Esophagus muscularis mucosa (tissue), 4 donors: ENCODE measurements around the gene PLS1. TPM values are rescaled to one million over a fixed set of nuclear protein-coding genes. Genes with fewer than 3 reads are reported as not detected.
"Not testable (repeated sequence)": the region's sequence is repeated elsewhere in the genome, so short reads cannot be mapped to it uniquely, and the experiment has no call there.

Source experiments
- DNase-seq: peaks from one replicate; pipeline ENCODE4 v3.0.0-alpha.2; 2017; ENCODE audit errors: extremely low spot score
- H3K27ac ChIP-seq, 4 donors: fragments of 200-600 bp; sonication (generic); replicated peaks in 1 of 4; 1 replicate in 3 of 4; 2 replicates in 1 of 4; pipeline ENCODE4 v1.5.1; 2016 to 2019; ENCODE audit warnings: mild to moderate bottlenecking in 1 of 4
- H3K27me3 ChIP-seq, 4 donors: fragments of 200-600 bp; sonication (generic); one replicate each; pipeline versions ENCODE4 v1.5.1 to v1.6.0; 2016 to 2019
- H3K36me3 ChIP-seq, 4 donors: fragments of 200-600 bp; sonication (generic); one replicate each; pipeline ENCODE4 v1.5.1; 2016 to 2019
- H3K4me1 ChIP-seq, 4 donors: fragments of 200-600 bp; sonication (generic); one replicate each; pipeline ENCODE4 v1.5.1; 2016 to 2019
- H3K4me3 ChIP-seq, 4 donors: fragments of 200-600 bp; sonication (generic); 1 replicate in 2 of 4; 2 replicates in 2 of 4; pipeline ENCODE4 v1.5.1; 2016 to 2019; ENCODE audit warnings: mild to moderate bottlenecking in 4 of 4, moderate library complexity in 1 of 4
- H3K9me3 ChIP-seq, 4 donors: fragments of 200-600 bp; sonication (generic); 1 replicate in 3 of 4; 2 replicates in 1 of 4; pipeline ENCODE4 v1.5.1; 2016 to 2019
- EP300 ChIP-seq: sonication (generic); formaldehyde crosslinking; IDR thresholded peaks from one replicate; pipeline ENCODE4 v1.6.1; 2017; ENCODE audit warnings: antibody characterized with exemption
- POLR2A ChIP-seq: fragments of 450-650 bp; IDR thresholded peaks from one replicate; pipeline ENCODE4 v1.6.1; 2017; ENCODE audit warnings: antibody characterized with exemption, moderate library complexity, mild to moderate bottlenecking, low read depth
- POLR2AphosphoS5 ChIP-seq, 2 donors: sonication (generic); formaldehyde crosslinking; IDR thresholded peaks; one replicate each; pipeline ENCODE4 v1.6.1; 2017; ENCODE audit warnings: antibody characterized with exemption in 2 of 2
- WGBS: methylation state at CpG from one replicate; pipeline ENCODE4 v1.1.5; 2018; 5-methylcytosine and 5-hydroxymethylcytosine counted together
- intact Hi-C: fragments of 100-400 bp; cut with DNase I; formaldehyde crosslinking; loops from one replicate; pipeline ENCODE4 v1.15.1; 2023
- total RNA-seq, 4 donors: library from RNA; depleted of rRNA; stranded (reverse); fragments of >200 nt; gene quantifications; one replicate each; pipeline versions ENCODE4 v1.1.0 to v1.2.1, GENCODE V29; 2016
- TF ChIP-seq, protein P1 (sequence below), 3 experiments: fragments of 200-600 bp in 2 of 3; fragments of 450-650 bp in 1 of 3; sonication (generic) in 2 of 3; IDR thresholded peaks; one replicate each; pipeline ENCODE4 v1.5.1; 2017 to 2019; ENCODE audit warnings: antibody characterized with exemption in 3 of 3, mild to moderate bottlenecking in 2 of 3, moderate library complexity in 1 of 3

Gene PLS1, protein sequence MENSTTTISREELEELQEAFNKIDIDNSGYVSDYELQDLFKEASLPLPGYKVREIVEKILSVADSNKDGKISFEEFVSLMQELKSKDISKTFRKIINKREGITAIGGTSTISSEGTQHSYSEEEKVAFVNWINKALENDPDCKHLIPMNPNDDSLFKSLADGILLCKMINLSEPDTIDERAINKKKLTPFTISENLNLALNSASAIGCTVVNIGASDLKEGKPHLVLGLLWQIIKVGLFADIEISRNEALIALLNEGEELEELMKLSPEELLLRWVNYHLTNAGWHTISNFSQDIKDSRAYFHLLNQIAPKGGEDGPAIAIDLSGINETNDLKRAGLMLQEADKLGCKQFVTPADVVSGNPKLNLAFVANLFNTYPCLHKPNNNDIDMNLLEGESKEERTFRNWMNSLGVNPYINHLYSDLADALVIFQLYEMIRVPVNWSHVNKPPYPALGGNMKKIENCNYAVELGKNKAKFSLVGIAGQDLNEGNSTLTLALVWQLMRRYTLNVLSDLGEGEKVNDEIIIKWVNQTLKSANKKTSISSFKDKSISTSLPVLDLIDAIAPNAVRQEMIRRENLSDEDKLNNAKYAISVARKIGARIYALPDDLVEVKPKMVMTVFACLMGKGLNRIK
- total RNA-seq: 1 to 10 TPM; 1.2 to 2.0 (median 1.5) TPM

DNA sequence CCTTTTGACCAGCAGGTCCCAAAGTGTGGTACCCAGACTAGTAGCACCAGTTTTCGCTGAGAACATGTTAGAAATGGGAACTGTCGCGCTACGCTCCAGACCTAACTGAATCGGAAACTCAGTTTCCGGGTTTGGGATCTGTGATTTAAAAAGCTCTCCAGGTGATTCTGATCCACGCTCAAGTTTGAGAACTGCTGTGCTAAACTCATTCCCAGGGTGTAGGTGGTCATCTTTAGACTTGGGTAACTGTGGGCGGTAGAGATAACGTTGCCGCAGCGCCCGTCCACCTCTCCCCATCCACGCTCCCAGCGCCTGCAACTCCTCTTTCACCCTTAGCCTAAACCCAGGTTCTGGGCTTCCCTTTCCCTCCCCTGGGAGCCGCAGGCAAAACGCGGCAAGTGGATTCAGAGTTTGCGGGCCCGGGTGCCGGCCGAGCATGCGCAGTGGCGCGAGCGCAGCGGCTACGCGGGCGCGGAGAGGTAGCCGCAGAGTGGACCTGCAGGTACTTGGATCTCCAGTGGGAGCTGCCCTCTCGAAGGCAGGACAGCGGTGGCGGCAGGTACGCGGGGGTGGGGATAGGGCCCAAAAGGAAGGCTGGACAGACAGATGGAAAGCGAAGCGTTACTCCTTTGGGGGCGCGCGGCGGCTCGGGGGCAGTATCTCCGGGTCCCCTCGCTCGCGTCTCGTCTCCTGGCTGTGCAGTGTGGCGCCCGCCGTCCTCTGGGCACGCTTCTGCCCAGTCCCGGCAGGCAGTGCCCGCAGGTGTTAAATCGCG lies at the start of gene PLS1:
PLS1 (plus strand) TSS at position 443 of the 775 bp plus-strand sequence. CDS start 67,845 bp downstream, outside the sequence.
- intact Hi-C loops: loop anchor here (2.0 to 5.0 kb wide), 3 partner anchors 17 to 391 kb away; partner anchors contain the start of genes ATR and TRPC1
- H3K4me3 ChIP-seq: peak within 1 kb of the TSS; percentile 56 to 85 (median 78)
- no peaks in the 10 kb centered on the region for H3K9me3 ChIP-seq

DNA sequence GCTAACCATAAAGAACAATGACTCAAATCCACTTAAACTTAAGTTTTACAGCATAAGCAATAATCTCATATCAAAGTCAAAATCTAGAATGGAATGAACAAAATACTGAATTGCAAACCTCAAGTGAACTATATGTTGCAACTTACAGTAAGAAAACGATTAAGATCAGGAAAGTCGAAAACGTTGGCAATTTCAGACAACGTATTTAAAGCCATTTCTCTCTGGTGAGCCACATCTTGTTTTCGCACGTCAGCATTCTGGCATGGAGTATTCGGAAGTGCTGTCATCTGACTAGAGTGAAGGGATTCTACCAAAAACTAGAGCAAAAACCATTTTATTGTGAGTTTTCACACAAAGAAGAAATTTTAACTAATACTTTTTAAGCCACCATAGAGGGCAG lies 46.2 kb upstream of the PLS1 start:
- TF ChIP-seq POLR2A (no peak), EP300 (no peak), POLR2AphosphoS5 (IDR thresholded peaks at IDR 0.05) (no peak)
- TF ChIP-seq, protein P1, sequence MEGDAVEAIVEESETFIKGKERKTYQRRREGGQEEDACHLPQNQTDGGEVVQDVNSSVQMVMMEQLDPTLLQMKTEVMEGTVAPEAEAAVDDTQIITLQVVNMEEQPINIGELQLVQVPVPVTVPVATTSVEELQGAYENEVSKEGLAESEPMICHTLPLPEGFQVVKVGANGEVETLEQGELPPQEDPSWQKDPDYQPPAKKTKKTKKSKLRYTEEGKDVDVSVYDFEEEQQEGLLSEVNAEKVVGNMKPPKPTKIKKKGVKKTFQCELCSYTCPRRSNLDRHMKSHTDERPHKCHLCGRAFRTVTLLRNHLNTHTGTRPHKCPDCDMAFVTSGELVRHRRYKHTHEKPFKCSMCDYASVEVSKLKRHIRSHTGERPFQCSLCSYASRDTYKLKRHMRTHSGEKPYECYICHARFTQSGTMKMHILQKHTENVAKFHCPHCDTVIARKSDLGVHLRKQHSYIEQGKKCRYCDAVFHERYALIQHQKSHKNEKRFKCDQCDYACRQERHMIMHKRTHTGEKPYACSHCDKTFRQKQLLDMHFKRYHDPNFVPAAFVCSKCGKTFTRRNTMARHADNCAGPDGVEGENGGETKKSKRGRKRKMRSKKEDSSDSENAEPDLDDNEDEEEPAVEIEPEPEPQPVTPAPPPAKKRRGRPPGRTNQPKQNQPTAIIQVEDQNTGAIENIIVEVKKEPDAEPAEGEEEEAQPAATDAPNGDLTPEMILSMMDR (IDR thresholded peaks at IDR 0.05): no peak
- H3K4me1 ChIP-seq: no peaks in the 10 kb centered on the region
- H3K4me3 ChIP-seq: no peak overlapping the region
- intact Hi-C loops: no loop called here
- H3K27me3 ChIP-seq: no peaks in the 10 kb centered on the region
- peaks cover 36 to 96% (median 70%) of the 10 kb centered on the region in 4 donors for H3K36me3 ChIP-seq
- WGBS: 89% methylated on average over 7 of the region's 7 CpGs
- no peak overlapping the region for H3K27ac ChIP-seq
- no peaks in the 10 kb centered on the region for H3K9me3 ChIP-seq
- DNase-seq: no peak

More for the DNA sequence above, at the start of gene PLS1:
- WGBS: 0% methylated on average over 40 of the region's 56 CpGs
- H3K4me1 ChIP-seq: peaks cover 11 to 15% (median 14%) of the 10 kb centered on the region in 4 donors
- peak within 1 kb of the TSS; percentile 61 to 68 (median 68) for H3K27ac ChIP-seq
- peak; percentile 95 for DNase-seq
- TF ChIP-seq, protein P1 (IDR thresholded peaks at IDR 0.05): peak in 1 of 3 experiments; percentile 29
- peak; percentile 77 to 92 for TF ChIP-seq POLR2AphosphoS5 (IDR thresholded peaks at IDR 0.05)
- TF ChIP-seq EP300: no peak
- TF ChIP-seq POLR2A: no peak
- H3K36me3 ChIP-seq: no peaks in the 10 kb centered on the region
- no peaks in the 10 kb centered on the region for H3K27me3 ChIP-seq

DNA sequence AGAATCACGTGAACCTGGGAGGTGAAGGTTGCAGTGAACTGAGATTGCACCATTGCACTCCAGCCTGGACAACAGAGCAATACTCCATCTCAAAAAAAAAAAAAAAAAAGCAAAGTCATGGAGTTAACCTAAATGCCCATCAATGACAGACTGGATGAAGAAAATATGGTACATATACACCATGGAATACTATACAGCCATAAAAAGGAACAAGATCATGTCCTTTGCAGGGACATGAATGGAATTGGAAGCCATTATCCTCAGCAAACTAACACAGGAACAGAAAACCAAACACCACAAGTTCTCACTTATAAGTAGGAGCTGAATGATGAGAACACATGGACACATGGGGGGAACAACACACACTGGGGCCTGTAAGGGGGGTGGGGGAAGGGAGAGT lies 43.6 kb upstream of the PLS1 start:
- WGBS: 94% methylated on average over 1 of the region's 1 CpG
- intact Hi-C loops, H3K9me3 ChIP-seq, H3K27me3 ChIP-seq, H3K4me1 ChIP-seq, H3K27ac ChIP-seq, DNase-seq, H3K4me3 ChIP-seq: not testable (repeated sequence)
- H3K36me3 ChIP-seq: peaks cover 44 to 98% (median 73%) of the 10 kb centered on the region in 4 donors

DNA sequence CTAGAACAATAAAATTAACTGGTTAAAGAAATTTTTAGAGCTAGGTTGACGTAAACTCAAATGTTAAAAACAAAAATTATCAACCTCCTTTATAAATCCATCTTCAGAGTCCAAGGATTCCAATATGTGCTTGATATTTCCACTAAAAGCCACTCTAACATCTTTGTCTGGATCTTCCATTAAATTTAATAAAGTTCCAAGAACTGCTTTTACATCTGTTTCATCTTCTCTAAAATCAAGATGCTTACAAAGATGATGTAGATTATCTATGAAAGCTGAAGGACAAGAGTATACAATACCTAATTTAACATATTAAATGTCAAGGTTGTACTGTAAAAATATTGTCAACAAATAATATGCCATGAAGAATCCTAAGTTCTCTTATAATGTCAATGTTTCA lies 42.5 kb upstream of the PLS1 start:
- intact Hi-C loops: no loop called here
- H3K27ac ChIP-seq: no peak overlapping the region
- 97% methylated on average over 1 of the region's 1 CpG for WGBS
- H3K4me1 ChIP-seq: no peaks in the 10 kb centered on the region
- DNase-seq: no peak
- H3K9me3 ChIP-seq: no peaks in the 10 kb centered on the region
- H3K4me3 ChIP-seq: no peak overlapping the region
- TF ChIP-seq, protein P1 (IDR thresholded peaks at IDR 0.05): no peak
- TF ChIP-seq POLR2AphosphoS5 (IDR thresholded peaks at IDR 0.05) (no peak), EP300 (no peak), POLR2A (no peak)
- no peaks in the 10 kb centered on the region for H3K27me3 ChIP-seq
- H3K36me3 ChIP-seq: peaks cover 40 to 97% (median 75%) of the 10 kb centered on the region in 4 donors

GRCh38 chr3:142560118-142560517 lies 36.1 kb upstream of the PLS1 start:
- Histone ChIP-seq H3K4me1 (no peaks in the 10 kb centered on the region), H3K4me3 (no peak overlapping the region), H3K9me3 (no peaks in the 10 kb centered on the region), H3K27ac (no peak overlapping the region), H3K27me3 (no peaks in the 10 kb centered on the region), H3K36me3 (peaks cover 28 to 91% (median 59%) of the 10 kb centered on the region in 4 donors)
- TF ChIP-seq POLR2A (no peak), POLR2AphosphoS5 (IDR thresholded peaks at IDR 0.05) (no peak), EP300 (no peak)
- TF ChIP-seq, protein P1 (IDR thresholded peaks at IDR 0.05): no peak
- no peak for DNase-seq
- intact Hi-C loops: no loop called here
